ENCODE measurements around the gene CKAP4. TPM values are rescaled to one million over a fixed set of nuclear protein-coding genes. Genes with fewer than 3 reads are reported as not detected.

Gene CKAP4
- total and polyA plus RNA-seq, 2 of the 13 experiments (the other 11 are each of a cell fraction or from before 2014, with no cell fraction given): 39.2 to 70.2 TPM

DNA sequence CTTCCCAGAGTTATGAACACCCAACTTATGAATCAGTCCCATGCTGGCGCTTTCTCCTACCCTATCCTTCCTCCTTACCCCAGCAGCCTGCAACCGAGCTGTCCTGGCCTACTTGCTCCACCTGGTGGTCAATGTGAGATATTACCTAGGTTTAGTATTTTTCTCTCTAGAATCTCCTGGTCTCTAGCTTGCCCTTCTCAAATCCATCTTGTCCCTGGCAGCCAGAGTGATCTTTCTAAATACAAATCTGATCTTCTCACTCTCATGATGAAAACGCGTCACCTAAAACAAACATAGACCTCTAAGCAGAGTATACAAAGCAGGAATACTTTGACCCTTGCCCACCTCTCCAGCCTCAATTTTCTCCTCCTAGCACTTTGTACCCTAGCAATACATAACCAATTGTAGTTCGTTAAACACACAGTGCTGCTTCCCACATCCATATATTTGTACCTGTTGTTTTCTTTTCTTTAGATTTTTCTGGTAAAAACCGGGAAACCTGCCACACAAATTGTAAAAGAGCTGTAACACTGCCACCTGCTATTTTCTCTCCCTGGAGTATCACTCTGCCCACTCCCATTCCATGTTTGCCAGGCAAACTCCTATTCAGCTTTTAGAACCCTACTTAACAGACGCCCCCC is 34.8 kb upstream of the CKAP4 start (continued):
- no peak for TF ChIP-seq BCLAF1 (IDR thresholded peaks at IDR 0.05)
- no peak; the same call in 1 of the 2 replicates for TF ChIP-seq ZBTB7A (CRISPR knock-in tag; IDR thresholded peaks at IDR 0.05)
- TF ChIP-seq ZNF484 (CRISPR knock-in tag; IDR thresholded peaks at IDR 0.05; ENCODE audit: borderline replicate concordance, low read depth): no peak
- no peak for TF ChIP-seq PAX8 (CRISPR knock-in tag; IDR thresholded peaks at IDR 0.05; ENCODE audit: borderline replicate concordance)
- TF ChIP-seq, protein P1, sequence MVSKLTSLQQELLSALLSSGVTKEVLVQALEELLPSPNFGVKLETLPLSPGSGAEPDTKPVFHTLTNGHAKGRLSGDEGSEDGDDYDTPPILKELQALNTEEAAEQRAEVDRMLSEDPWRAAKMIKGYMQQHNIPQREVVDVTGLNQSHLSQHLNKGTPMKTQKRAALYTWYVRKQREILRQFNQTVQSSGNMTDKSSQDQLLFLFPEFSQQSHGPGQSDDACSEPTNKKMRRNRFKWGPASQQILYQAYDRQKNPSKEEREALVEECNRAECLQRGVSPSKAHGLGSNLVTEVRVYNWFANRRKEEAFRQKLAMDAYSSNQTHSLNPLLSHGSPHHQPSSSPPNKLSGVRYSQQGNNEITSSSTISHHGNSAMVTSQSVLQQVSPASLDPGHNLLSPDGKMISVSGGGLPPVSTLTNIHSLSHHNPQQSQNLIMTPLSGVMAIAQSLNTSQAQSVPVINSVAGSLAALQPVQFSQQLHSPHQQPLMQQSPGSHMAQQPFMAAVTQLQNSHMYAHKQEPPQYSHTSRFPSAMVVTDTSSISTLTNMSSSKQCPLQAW (CRISPR knock-in tag; IDR thresholded peaks at IDR 0.05): peak; percentile 94
- TF ChIP-seq, protein P2, sequence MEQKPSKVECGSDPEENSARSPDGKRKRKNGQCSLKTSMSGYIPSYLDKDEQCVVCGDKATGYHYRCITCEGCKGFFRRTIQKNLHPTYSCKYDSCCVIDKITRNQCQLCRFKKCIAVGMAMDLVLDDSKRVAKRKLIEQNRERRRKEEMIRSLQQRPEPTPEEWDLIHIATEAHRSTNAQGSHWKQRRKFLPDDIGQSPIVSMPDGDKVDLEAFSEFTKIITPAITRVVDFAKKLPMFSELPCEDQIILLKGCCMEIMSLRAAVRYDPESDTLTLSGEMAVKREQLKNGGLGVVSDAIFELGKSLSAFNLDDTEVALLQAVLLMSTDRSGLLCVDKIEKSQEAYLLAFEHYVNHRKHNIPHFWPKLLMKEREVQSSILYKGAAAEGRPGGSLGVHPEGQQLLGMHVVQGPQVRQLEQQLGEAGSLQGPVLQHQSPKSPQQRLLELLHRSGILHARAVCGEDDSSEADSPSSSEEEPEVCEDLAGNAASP (CRISPR knock-in tag; IDR thresholded peaks at IDR 0.05; ENCODE audit: borderline replicate concordance): peak; percentile 66; the same call in 1 of the 2 replicates
- TF ChIP-seq PBX3 (CRISPR knock-in tag; IDR thresholded peaks at IDR 0.05; ENCODE audit: borderline replicate concordance): no peak
- TF ChIP-seq ZNF205 (CRISPR knock-in tag; IDR thresholded peaks at IDR 0.05): 0 out of 2 replicates have a peak, but pooled peaks have one; percentile 28
- TF ChIP-seq TSC22D2 (CRISPR knock-in tag; IDR thresholded peaks at IDR 0.05; ENCODE audit: borderline replicate concordance): no peak
- TF ChIP-seq SAFB2 (CRISPR knock-in tag; IDR thresholded peaks at IDR 0.05; ENCODE audit: borderline replicate concordance, low read depth): no peak
- TF ChIP-seq, protein P3, sequence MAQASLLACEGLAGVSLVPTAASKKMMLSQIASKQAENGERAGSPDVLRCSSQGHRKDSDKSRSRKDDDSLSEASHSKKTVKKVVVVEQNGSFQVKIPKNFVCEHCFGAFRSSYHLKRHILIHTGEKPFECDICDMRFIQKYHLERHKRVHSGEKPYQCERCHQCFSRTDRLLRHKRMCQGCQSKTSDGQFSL (CRISPR knock-in tag; IDR thresholded peaks at IDR 0.05): 0 out of 2 replicates have a peak, but pooled peaks have one; percentile 64
- TF ChIP-seq ZNF703 (CRISPR knock-in tag; IDR thresholded peaks at IDR 0.05; ENCODE audit: borderline replicate concordance): peak; percentile 80; the same call in 1 of the 2 replicates
- TF ChIP-seq ZNF670 (CRISPR knock-in tag; IDR thresholded peaks at IDR 0.05; ENCODE audit: borderline replicate concordance): no peak
- TF ChIP-seq NR0B2 (CRISPR knock-in tag; IDR thresholded peaks at IDR 0.05): no peak
- TF ChIP-seq ZFP90 (CRISPR knock-in tag; IDR thresholded peaks at IDR 0.05; ENCODE audit: borderline replicate concordance): no peak
- TF ChIP-seq, protein P4, sequence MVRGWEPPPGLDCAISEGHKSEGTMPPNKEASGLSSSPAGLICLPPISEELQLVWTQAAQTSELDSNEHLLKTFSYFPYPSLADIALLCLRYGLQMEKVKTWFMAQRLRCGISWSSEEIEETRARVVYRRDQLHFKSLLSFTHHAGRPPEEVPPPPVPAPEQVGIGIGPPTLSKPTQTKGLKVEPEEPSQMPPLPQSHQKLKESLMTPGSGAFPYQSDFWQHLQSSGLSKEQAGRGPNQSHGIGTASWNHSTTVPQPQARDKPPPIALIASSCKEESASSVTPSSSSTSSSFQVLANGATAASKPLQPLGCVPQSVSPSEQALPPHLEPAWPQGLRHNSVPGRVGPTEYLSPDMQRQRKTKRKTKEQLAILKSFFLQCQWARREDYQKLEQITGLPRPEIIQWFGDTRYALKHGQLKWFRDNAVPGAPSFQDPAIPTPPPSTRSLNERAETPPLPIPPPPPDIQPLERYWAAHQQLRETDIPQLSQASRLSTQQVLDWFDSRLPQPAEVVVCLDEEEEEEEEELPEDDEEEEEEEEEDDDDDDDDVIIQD (CRISPR knock-in tag; IDR thresholded peaks at IDR 0.05; ENCODE audit: low read depth): peak; percentile 69; the same call in 1 of the 2 replicates

Data from HepG2 (cell line).